GM10248 (cell line): ENCODE data around the gene GALNT17.

ENCODE experiments used
- CTCF ChIA-PET: fragments of 300-600 bp; sonication (Branson Sonifier 250); formaldehyde crosslinking; extraction: SDS; loops from one replicate; lab custom pipeline; 2021; ENCODE audit warnings: antibody characterized with exemption; lab: Yijun Ruan, JAX
- POLR2A ChIA-PET: fragments of 350-650 bp; sonication (Branson Sonifier 250); formaldehyde crosslinking; extraction: SDS; loops from one replicate; lab custom pipeline; 2020; ENCODE audit warnings: antibody characterized with exemption; lab: Yijun Ruan, JAX
- DNase-seq: peaks from one replicate; pipeline ENCODE4 v3.0.0; 2012; ENCODE audit errors: extremely low spot score
- CTCF ChIP-seq: IDR thresholded peaks from 2 replicates; pipeline ENCODE4 v1.5.1; 2012; ENCODE audit warnings: mild to moderate bottlenecking, low read depth; ENCODE audit errors: extremely low read depth, missing control alignments, control extremely low read depth

Gene GALNT17

GRCh38 chr7:71300086-71300485 lies 168.1 kb downstream of the GALNT17 start:
- CTCF ChIA-PET = interaction anchor here (0.6 kb wide), 1 partner anchor 10 kb away, joined by 3 read pairs; no protein-coding TSS in a partner anchor
- POLR2A ChIA-PET = no interaction called here
- no peak for DNase-seq
- no peak for TF ChIP-seq CTCF

GRCh38 chr7:71300603-71301002 lies 168.7 kb downstream of the GALNT17 start:
- ChIA-PET CTCF (interaction anchor here (0.6 kb wide), 1 partner anchor 10 kb away, joined by 3 read pairs; no protein-coding TSS in a partner anchor), POLR2A (no interaction called here)
- DNase-seq = no peak
- TF ChIP-seq CTCF = no peak

GRCh38 chr7:71301167-71301566 lies 169.2 kb downstream of the GALNT17 start:
- no peak for DNase-seq
- no peak for TF ChIP-seq CTCF
- POLR2A ChIA-PET = no interaction called here
- CTCF ChIA-PET = no interaction called here

GRCh38 chr7:71303566-71303965 lies 171.6 kb downstream of the GALNT17 start:
- ChIA-PET POLR2A (no interaction called here), CTCF (interaction anchor here (2.0 kb wide), 1 partner anchor 8 kb away, joined by 4 read pairs; no protein-coding TSS in a partner anchor)
- no peak for DNase-seq
- TF ChIP-seq CTCF = no peak

- DNase-seq = no peak
- CTCF ChIA-PET = no interaction called here
- POLR2A ChIA-PET = no interaction called here
- TF ChIP-seq CTCF = no peak
Measured at GRCh38 chr7:71308096-71308495, 176.2 kb downstream of the GALNT17 start.

- no peak for DNase-seq
- TF ChIP-seq CTCF = no peak
- CTCF ChIA-PET = interaction anchor here (1.4 kb wide), 1 partner anchor 8 kb away, joined by 4 read pairs; no protein-coding TSS in a partner anchor
- POLR2A ChIA-PET = no interaction called here
Measured at GRCh38 chr7:71311576-71311975, 179.6 kb downstream of the GALNT17 start.
